Hepatocyte (in vitro differentiated cells): ENCODE results near the gene CDA. TPM values are rescaled to one million over a fixed set of nuclear protein-coding genes. Genes with fewer than 3 reads are reported as not detected.

Source experiments
- DNase-seq: peaks from one replicate; pipeline ENCODE4 v3.0.0-alpha.2; 2016; ENCODE audit warnings: low spot score
- H2AFZ ChIP-seq: fragments of 200-600 bp; sonication (generic); 2 replicates; pipeline ENCODE4 v1.6.0; 2016; ENCODE audit warnings: antibody characterized with exemption, mild to moderate bottlenecking
- H3K27ac ChIP-seq: fragments of 200-600 bp; sonication (generic); 2 replicates; pipeline ENCODE4 v1.5.1; 2016; ENCODE audit warnings: mild to moderate bottlenecking
- H3K27me3 ChIP-seq: fragments of 200-600 bp; sonication (generic); 2 replicates; pipeline ENCODE4 v1.6.1; 2016
- H3K36me3 ChIP-seq: fragments of 200-600 bp; sonication (generic); replicated peaks from 2 replicates; pipeline ENCODE4 v1.5.1; 2016; ENCODE audit warnings: low read depth; ENCODE audit not compliant: insufficient read depth
- H3K4me1 ChIP-seq: fragments of 200-600 bp; sonication (generic); 2 replicates; pipeline ENCODE4 v1.5.1; 2016; ENCODE audit warnings: mild to moderate bottlenecking, moderate library complexity; ENCODE audit not compliant: insufficient read depth
- H3K4me2 ChIP-seq: fragments of 200-600 bp; sonication (generic); 2 replicates; pipeline ENCODE4 v1.6.0; 2016
- H3K4me3 ChIP-seq: fragments of 200-600 bp; sonication (generic); 2 replicates; pipeline ENCODE4 v1.5.1; 2016; ENCODE audit warnings: mild to moderate bottlenecking
- H3K79me2 ChIP-seq: fragments of 200-600 bp; sonication (generic); 2 replicates; pipeline ENCODE4 v1.6.0; 2017; ENCODE audit warnings: mild to moderate bottlenecking
- H3K9me2 ChIP-seq: fragments of 200-600 bp; sonication (generic); replicated peaks from 2 replicates; pipeline ENCODE4 v1.6.0; 2017; ENCODE audit warnings: mild to moderate bottlenecking; ENCODE audit not compliant: insufficient read depth
- H3K9me3 ChIP-seq: fragments of 200-600 bp; sonication (generic); 2 replicates; pipeline ENCODE4 v1.5.1; 2016; ENCODE audit warnings: low read depth, mild to moderate bottlenecking
- H4K20me1 ChIP-seq: fragments of 200-600 bp; sonication (generic); 2 replicates; pipeline ENCODE4 v1.6.0; 2016; ENCODE audit warnings: mild to moderate bottlenecking; ENCODE audit not compliant: insufficient read depth, poor library complexity, severe bottlenecking
- EZH2 ChIP-seq: fragments of 200-600 bp; sonication (generic); IDR thresholded peaks from 2 replicates; pipeline ENCODE4 v1.6.1; 2016; ENCODE audit warnings: antibody characterized with exemption, mild to moderate bottlenecking, borderline replicate concordance
- EZH2phosphoT487 ChIP-seq: fragments of 200-600 bp; sonication (generic); IDR thresholded peaks from one replicate; pipeline ENCODE4 v1.6.1; 2018; ENCODE audit warnings: antibody characterized with exemption, mild to moderate bottlenecking, low read depth, moderate library complexity; ENCODE audit not compliant: unreplicated experiment, severe bottlenecking
- WGBS: methylation state at CpG from one replicate; pipeline ENCODE4 v1.1.6; 2016; ENCODE audit warnings: low lambda C conversion rate; ENCODE audit errors: missing lambda C conversion rate; 5-methylcytosine and 5-hydroxymethylcytosine counted together
- polyA plus RNA-seq: library from polyadenylated mRNA; unstranded; fragments of >200 nt; fragmentation: Nextera tagmentation; extraction: Ambion mirVana; gene quantifications from 2 replicates; pipeline ENCODE4 v1.2.1, GENCODE V29; 2016
- total RNA-seq: library from RNA; depleted of rRNA; stranded (reverse); fragments of >200 nt; gene quantifications from 2 replicates; pipeline ENCODE4 v1.2.3, GENCODE V29; 2014
- TF ChIP-seq, protein P1 (sequence below): fragments of 200-600 bp; sonication (generic); IDR thresholded peaks from 2 replicates; pipeline ENCODE4 v1.5.1; 2016; ENCODE audit warnings: antibody characterized with exemption, mild to moderate bottlenecking; ENCODE audit not compliant: poor library complexity

Gene CDA
- total and polyA plus RNA-seq, 2 experiments from 2014 or later: 2.1 TPM

DNA sequence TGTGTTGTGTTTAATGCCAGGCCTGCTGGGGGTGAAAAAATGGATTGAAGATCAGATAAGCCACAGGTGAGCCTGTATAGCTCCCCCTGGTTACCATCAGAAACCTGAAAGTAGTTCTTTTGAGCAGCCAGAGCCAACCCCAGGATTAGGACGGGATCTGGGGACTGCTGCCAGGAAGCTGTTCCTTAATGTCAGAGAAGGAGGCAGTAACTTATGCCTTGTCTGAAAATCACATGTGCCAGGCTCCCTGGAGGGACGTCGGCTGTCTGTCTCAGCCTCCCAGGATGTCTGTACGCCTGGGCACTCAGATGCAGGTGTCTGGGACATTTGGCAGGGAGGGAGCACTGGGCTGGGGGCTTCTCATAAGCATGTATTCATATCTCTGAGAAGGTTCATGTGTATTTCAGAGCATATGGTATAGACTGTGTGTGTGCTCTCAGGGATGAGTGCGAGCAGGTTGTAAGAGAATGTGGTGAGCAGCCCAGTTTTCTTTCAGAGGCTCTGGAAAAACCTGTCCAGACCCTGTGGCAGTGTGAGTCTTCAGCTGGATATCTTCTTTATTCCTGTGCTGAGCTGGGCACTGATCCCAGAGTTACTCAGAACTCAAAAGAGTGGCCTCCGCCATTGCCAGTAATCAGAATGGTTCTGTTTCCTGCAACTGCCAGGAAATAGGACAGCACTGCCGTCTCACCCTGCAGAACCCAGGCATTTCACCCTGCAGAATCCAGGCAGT is 33.7 kb upstream of the CDA start:
- WGBS: 71% methylated on average over 7 of the region's 7 CpGs
- Histone ChIP-seq H3K36me3 (no peaks in the 10 kb centered on the region), H3K4me1 (peaks cover 16% of the 10 kb centered on the region), H3K27ac (no peak overlapping the region), H3K9me3 (no peaks in the 10 kb centered on the region), H2AFZ (no peak overlapping the region), H3K79me2 (no peaks in the 10 kb centered on the region), H3K9me2 (no peaks in the 10 kb centered on the region), H4K20me1 (no peaks in the 10 kb centered on the region), H3K4me3 (no peak overlapping the region), H3K4me2 (no peak overlapping the region), H3K27me3 (peaks cover 67% of the 10 kb centered on the region)
- TF ChIP-seq, protein P1, sequence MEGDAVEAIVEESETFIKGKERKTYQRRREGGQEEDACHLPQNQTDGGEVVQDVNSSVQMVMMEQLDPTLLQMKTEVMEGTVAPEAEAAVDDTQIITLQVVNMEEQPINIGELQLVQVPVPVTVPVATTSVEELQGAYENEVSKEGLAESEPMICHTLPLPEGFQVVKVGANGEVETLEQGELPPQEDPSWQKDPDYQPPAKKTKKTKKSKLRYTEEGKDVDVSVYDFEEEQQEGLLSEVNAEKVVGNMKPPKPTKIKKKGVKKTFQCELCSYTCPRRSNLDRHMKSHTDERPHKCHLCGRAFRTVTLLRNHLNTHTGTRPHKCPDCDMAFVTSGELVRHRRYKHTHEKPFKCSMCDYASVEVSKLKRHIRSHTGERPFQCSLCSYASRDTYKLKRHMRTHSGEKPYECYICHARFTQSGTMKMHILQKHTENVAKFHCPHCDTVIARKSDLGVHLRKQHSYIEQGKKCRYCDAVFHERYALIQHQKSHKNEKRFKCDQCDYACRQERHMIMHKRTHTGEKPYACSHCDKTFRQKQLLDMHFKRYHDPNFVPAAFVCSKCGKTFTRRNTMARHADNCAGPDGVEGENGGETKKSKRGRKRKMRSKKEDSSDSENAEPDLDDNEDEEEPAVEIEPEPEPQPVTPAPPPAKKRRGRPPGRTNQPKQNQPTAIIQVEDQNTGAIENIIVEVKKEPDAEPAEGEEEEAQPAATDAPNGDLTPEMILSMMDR: no peak
- no peak for TF ChIP-seq EZH2
- no peak for TF ChIP-seq EZH2phosphoT487
- no peak for DNase-seq

DNA sequence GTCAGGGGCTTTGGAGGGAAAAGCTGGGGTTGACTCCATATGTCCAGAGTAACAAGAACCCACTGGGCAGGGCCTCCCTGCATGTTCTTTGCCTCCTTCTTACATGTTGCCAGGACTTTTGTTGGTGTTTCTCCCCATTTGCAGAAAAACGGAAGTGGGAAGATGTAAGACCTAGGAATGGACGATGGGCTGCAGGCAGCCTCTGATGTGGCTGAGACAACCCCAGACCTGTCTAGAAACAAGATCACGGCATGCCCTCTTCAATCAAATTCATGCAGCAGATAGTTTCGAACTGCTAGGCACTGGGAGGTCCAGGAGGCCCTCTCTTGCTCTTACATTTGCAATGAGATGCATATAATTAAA is 33.2 kb upstream of the CDA start:
- no peaks in the 10 kb centered on the region for H3K79me2 ChIP-seq
- no peak overlapping the region for H3K4me3 ChIP-seq
- H4K20me1 ChIP-seq: no peaks in the 10 kb centered on the region
- no peaks in the 10 kb centered on the region for H3K9me2 ChIP-seq
- H3K36me3 ChIP-seq: no peaks in the 10 kb centered on the region
- no peak for TF ChIP-seq EZH2phosphoT487
- TF ChIP-seq, protein P1: no peak
- no peak for TF ChIP-seq EZH2
- H3K9me3 ChIP-seq: no peaks in the 10 kb centered on the region
- H3K27ac ChIP-seq: no peak overlapping the region
- no peak for DNase-seq
- H3K4me1 ChIP-seq: peaks cover 16% of the 10 kb centered on the region
- H3K27me3 ChIP-seq: peaks cover 68% of the 10 kb centered on the region
- 84% methylated on average over 4 of the region's 4 CpGs for WGBS
- H2AFZ ChIP-seq: no peak overlapping the region
- no peak overlapping the region for H3K4me2 ChIP-seq

DNA sequence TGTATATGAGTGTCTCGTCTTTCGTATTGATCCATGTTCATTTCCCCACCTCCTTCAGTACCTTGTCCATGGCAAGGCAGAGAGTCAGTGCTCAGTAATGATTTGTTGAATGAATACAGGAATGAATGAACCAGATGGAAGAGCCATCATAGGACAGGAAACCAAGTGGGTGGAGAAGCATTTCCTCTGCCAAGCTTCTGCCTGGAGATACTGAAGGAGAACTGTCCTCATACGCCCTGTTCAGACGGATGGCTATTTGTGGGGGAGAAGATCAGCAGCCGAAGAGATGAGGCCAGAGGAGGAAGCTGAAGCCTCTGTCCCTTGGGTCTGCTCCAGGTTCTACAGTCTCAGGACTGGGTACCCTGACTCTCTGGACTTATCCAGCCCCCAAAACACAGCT is 30.7 kb upstream of the CDA start:
- no peaks in the 10 kb centered on the region for H3K9me3 ChIP-seq
- no peak for DNase-seq

More for the DNA sequence above, 30.7 kb upstream of the CDA start:
- Histone ChIP-seq H3K36me3 (no peaks in the 10 kb centered on the region), H3K27me3 (peaks cover 43% of the 10 kb centered on the region), H3K79me2 (no peaks in the 10 kb centered on the region), H3K4me1 (peaks cover 4% of the 10 kb centered on the region), H2AFZ (no peak overlapping the region), H3K9me2 (no peaks in the 10 kb centered on the region), H3K4me3 (no peak overlapping the region), H4K20me1 (no peaks in the 10 kb centered on the region), H3K27ac (no peak overlapping the region), H3K4me2 (no peak overlapping the region)
- WGBS: 86% methylated on average over 5 of the region's 5 CpGs
- TF ChIP-seq, protein P1: no peak
- TF ChIP-seq EZH2: no peak
- TF ChIP-seq EZH2phosphoT487: no peak
